HEK293 (cell line): Measurements from ENCODE around the gene HSH2D.

Source experiments
- CTCF ChIA-PET: fragments of 350-600 bp; formaldehyde crosslinking; extraction: SDS; loops from one replicate; lab custom pipeline; 2021; ENCODE audit warnings: antibody characterized with exemption; lab: Yijun Ruan, JAX
- POLR2A ChIA-PET: fragments of 300-600 bp; formaldehyde crosslinking; extraction: SDS; loops from one replicate; lab custom pipeline; 2020; ENCODE audit warnings: antibody characterized with exemption, inconsistent platforms; lab: Yijun Ruan, JAX
- H3K27ac ChIP-seq: fragments of 200-500 bp; sonication (Bioruptor generic); 2 replicates; pipeline ENCODE4 v1.5.1; 2014; ENCODE audit warnings: low read depth, low read length, control low read depth, inconsistent platforms; ENCODE audit errors: extremely low read depth
- H3K36me3 ChIP-seq, 2 experiments: fragments of 200-500 bp in 1 of 2; sonication (Bioruptor generic) in 1 of 2; 1 replicate in 1 of 2; 2 replicates in 1 of 2; pipeline ENCODE4 v1.5.1; 2014 to 2017; ENCODE audit warnings: inconsistent platforms in 2 of 2, low read length in 2 of 2; ENCODE audit not compliant: control insufficient read depth in 2 of 2, insufficient read depth in 1 of 2
- H3K4me1 ChIP-seq: fragments of 200-500 bp; sonication (Bioruptor generic); 2 replicates; pipeline ENCODE4 v1.5.1; 2014; ENCODE audit warnings: mild to moderate bottlenecking, low read length, inconsistent platforms; ENCODE audit not compliant: control insufficient read depth, insufficient read depth
- H3K4me3 ChIP-seq: 2 replicates; pipeline ENCODE4 v1.5.1; 2011; ENCODE audit warnings: low read depth, mild to moderate bottlenecking, control low read depth, low read length, moderate library complexity
- H3K9me3 ChIP-seq: fragments of 200-500 bp; sonication (Bioruptor generic); 2 replicates; pipeline ENCODE4 v1.5.1; 2014; ENCODE audit warnings: low read depth, low read length, inconsistent platforms; ENCODE audit not compliant: control insufficient read depth, insufficient read depth
- CTCF ChIP-seq: fragments of 450-650 bp; formaldehyde crosslinking; IDR thresholded peaks from 2 replicates; pipeline ENCODE4 v1.5.1; 2016; ENCODE audit warnings: missing biosample characterization, missing genetic modification characterization
- EGR2 ChIP-seq: fragments of 450-650 bp; formaldehyde crosslinking; IDR thresholded peaks from 2 replicates; pipeline ENCODE4 v1.5.1; 2016; ENCODE audit warnings: low read depth, missing biosample characterization, missing genetic modification characterization
- HOXC10 ChIP-seq: sonication (generic); formaldehyde crosslinking; IDR thresholded peaks from 2 replicates; pipeline ENCODE4 v1.8.1; 2023; ENCODE audit warnings: mild to moderate bottlenecking, missing genetic modification reagents
- SP2 ChIP-seq: fragments of 450-650 bp; formaldehyde crosslinking; IDR thresholded peaks from 2 replicates; pipeline ENCODE4 v1.5.1; 2016; ENCODE audit warnings: missing biosample characterization, missing genetic modification characterization
- SP3 ChIP-seq: fragments of 450-650 bp; formaldehyde crosslinking; IDR thresholded peaks from 2 replicates; pipeline ENCODE4 v1.5.1; 2016; ENCODE audit warnings: missing biosample characterization, missing genetic modification characterization
- SP7 ChIP-seq: fragments of 450-650 bp; formaldehyde crosslinking; IDR thresholded peaks from 2 replicates; pipeline ENCODE4 v1.5.1; 2016; ENCODE audit warnings: missing biosample characterization, missing genetic modification characterization
- YY1 ChIP-seq: fragments of 450-650 bp; formaldehyde crosslinking; IDR thresholded peaks from 2 replicates; pipeline ENCODE4 v1.5.1; 2018; ENCODE audit warnings: missing biosample characterization, missing genetic modification characterization
- ZBTB8A ChIP-seq: fragments of 450-650 bp; formaldehyde crosslinking; IDR thresholded peaks from 2 replicates; pipeline ENCODE4 v1.5.1; 2016; ENCODE audit warnings: missing biosample characterization, missing genetic modification characterization
- ZFHX2 ChIP-seq: fragments of 450-650 bp; formaldehyde crosslinking; conservative IDR thresholded peaks from 2 replicates; pipeline ENCODE4 v1.5.1; 2016; ENCODE audit warnings: missing biosample characterization, missing genetic modification characterization
- ZNF335 ChIP-seq: fragments of 450-650 bp; formaldehyde crosslinking; conservative IDR thresholded peaks from 2 replicates; pipeline ENCODE4 v1.5.1; 2016; ENCODE audit warnings: missing biosample characterization, missing genetic modification characterization
- ZNF394 ChIP-seq: fragments of 450-650 bp; formaldehyde crosslinking; IDR thresholded peaks from 2 replicates; pipeline ENCODE4 v1.5.1; 2016; ENCODE audit warnings: missing biosample characterization, missing genetic modification characterization, mild to moderate bottlenecking, moderate library complexity, borderline replicate concordance
- ZNF558 ChIP-seq: fragments of 450-650 bp; formaldehyde crosslinking; IDR thresholded peaks from 2 replicates; pipeline ENCODE4 v1.5.1; 2016; ENCODE audit warnings: missing biosample characterization, missing genetic modification characterization
- ZNF580 ChIP-seq: fragments of 450-650 bp; formaldehyde crosslinking; IDR thresholded peaks from 2 replicates; pipeline ENCODE4 v1.5.1; 2016; ENCODE audit warnings: missing biosample characterization, missing genetic modification characterization
- ZNF664 ChIP-seq: fragments of 450-650 bp; formaldehyde crosslinking; IDR thresholded peaks from 2 replicates; pipeline ENCODE4 v1.5.1; 2016; ENCODE audit warnings: missing biosample characterization, missing genetic modification characterization
- ZNF670 ChIP-seq: fragments of 450-650 bp; formaldehyde crosslinking; IDR thresholded peaks from 2 replicates; pipeline ENCODE4 v1.5.1; 2016; ENCODE audit warnings: missing biosample characterization, missing genetic modification characterization, low read depth
- ZNF677 ChIP-seq: fragments of 450-650 bp; IDR thresholded peaks from 2 replicates; pipeline ENCODE4 v1.5.0; 2018; ENCODE audit warnings: missing biosample characterization, mild to moderate bottlenecking, missing genetic modification characterization, moderate library complexity
- ZNF777 ChIP-seq: fragments of 450-650 bp; formaldehyde crosslinking; IDR thresholded peaks from 2 replicates; pipeline ENCODE4 v1.5.1; 2017; ENCODE audit warnings: missing biosample characterization, missing genetic modification characterization, borderline replicate concordance
- ZXDB ChIP-seq: fragments of 450-650 bp; formaldehyde crosslinking; IDR thresholded peaks from 2 replicates; pipeline ENCODE4 v1.5.1; 2016; ENCODE audit warnings: missing biosample characterization, missing genetic modification characterization
- TF ChIP-seq, protein P1 (sequence below): fragments of 450-650 bp; IDR thresholded peaks from 2 replicates; pipeline ENCODE4 v1.5.1; 2018; ENCODE audit warnings: missing biosample characterization, mild to moderate bottlenecking, missing genetic modification characterization
- TF ChIP-seq, protein P2 (sequence below): IDR thresholded peaks from 2 replicates; pipeline ENCODE4 v1.6.1; 2011; ENCODE audit warnings: mild to moderate bottlenecking, low read depth, low read length, borderline replicate concordance
- TF ChIP-seq, protein P3 (sequence below): fragments of 450-650 bp; formaldehyde crosslinking; optimal IDR thresholded peaks from 2 replicates; pipeline ENCODE3; 2016; ENCODE audit warnings: missing biosample characterization, mild to moderate bottlenecking, missing genetic modification characterization
- TF ChIP-seq, protein P4 (sequence below): fragments of 450-650 bp; formaldehyde crosslinking; IDR thresholded peaks from 2 replicates; pipeline ENCODE4 v1.5.1; 2017; ENCODE audit warnings: missing biosample characterization, missing genetic modification characterization

Gene HSH2D

GRCh38 chr19:16185123-16185767, 41.8 kb downstream of the HSH2D start, which contains the start of gene FAM32A (continued):
- TF ChIP-seq, protein P1, sequence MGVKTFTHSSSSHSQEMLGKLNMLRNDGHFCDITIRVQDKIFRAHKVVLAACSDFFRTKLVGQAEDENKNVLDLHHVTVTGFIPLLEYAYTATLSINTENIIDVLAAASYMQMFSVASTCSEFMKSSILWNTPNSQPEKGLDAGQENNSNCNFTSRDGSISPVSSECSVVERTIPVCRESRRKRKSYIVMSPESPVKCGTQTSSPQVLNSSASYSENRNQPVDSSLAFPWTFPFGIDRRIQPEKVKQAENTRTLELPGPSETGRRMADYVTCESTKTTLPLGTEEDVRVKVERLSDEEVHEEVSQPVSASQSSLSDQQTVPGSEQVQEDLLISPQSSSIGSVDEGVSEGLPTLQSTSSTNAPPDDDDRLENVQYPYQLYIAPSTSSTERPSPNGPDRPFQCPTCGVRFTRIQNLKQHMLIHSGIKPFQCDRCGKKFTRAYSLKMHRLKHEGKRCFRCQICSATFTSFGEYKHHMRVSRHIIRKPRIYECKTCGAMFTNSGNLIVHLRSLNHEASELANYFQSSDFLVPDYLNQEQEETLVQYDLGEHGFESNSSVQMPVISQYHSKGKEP (tag by site-specific recombination): no peak
- TF ChIP-seq, protein P2, sequence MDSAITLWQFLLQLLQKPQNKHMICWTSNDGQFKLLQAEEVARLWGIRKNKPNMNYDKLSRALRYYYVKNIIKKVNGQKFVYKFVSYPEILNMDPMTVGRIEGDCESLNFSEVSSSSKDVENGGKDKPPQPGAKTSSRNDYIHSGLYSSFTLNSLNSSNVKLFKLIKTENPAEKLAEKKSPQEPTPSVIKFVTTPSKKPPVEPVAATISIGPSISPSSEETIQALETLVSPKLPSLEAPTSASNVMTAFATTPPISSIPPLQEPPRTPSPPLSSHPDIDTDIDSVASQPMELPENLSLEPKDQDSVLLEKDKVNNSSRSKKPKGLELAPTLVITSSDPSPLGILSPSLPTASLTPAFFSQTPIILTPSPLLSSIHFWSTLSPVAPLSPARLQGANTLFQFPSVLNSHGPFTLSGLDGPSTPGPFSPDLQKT: peak; percentile 98
- TF ChIP-seq ZNF777: no peak
- peak; percentile 84 for TF ChIP-seq SP3 (tag by site-specific recombination)
- peak; percentile 84 for TF ChIP-seq ZNF580 (tag by site-specific recombination)
- TF ChIP-seq, protein P3, sequence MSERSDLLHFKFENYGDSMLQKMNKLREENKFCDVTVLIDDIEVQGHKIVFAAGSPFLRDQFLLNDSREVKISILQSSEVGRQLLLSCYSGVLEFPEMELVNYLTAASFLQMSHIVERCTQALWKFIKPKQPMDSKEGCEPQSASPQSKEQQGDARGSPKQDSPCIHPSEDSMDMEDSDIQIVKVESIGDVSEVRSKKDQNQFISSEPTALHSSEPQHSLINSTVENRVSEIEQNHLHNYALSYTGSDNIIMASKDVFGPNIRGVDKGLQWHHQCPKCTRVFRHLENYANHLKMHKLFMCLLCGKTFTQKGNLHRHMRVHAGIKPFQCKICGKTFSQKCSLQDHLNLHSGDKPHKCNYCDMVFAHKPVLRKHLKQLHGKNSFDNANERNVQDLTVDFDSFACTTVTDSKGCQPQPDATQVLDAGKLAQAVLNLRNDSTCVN (tag by site-specific recombination): peak; percentile 11
- peak; percentile 90 for TF ChIP-seq ZNF335 (tag by site-specific recombination)
- peak; percentile 68 for TF ChIP-seq ZBTB8A (tag by site-specific recombination)
- TF ChIP-seq YY1 (tag by site-specific recombination): peak; percentile 93
- peak; percentile 85; the same call in 1 of the 2 replicates for TF ChIP-seq HOXC10 (CRISPR knock-in tag)
- TF ChIP-seq, protein P4, sequence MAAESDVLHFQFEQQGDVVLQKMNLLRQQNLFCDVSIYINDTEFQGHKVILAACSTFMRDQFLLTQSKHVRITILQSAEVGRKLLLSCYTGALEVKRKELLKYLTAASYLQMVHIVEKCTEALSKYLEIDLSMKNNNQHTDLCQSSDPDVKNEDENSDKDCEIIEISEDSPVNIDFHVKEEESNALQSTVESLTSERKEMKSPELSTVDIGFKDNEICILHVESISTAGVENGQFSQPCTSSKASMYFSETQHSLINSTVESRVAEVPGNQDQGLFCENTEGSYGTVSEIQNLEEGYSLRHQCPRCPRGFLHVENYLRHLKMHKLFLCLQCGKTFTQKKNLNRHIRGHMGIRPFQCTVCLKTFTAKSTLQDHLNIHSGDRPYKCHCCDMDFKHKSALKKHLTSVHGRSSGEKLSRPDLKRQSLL (tag by site-specific recombination): peak; percentile 64; the same call in 1 of the 2 replicates
- 0 out of 2 replicates have a peak, but pooled peaks have one; percentile 49 for TF ChIP-seq ZXDB
- peak; percentile 42; the same call in 1 of the 2 replicates for TF ChIP-seq ZNF394
- peak; percentile 35; the same call in 1 of the 2 replicates for TF ChIP-seq ZFHX2
- peak; percentile 99 for TF ChIP-seq SP2 (tag by site-specific recombination)
- TF ChIP-seq SP7: 0 out of 2 replicates have a peak, but pooled peaks have one; percentile 31
- TF ChIP-seq ZNF558 (tag by site-specific recombination): no peak
- no peak for TF ChIP-seq ZNF670 (tag by site-specific recombination)
- TF ChIP-seq EGR2: 0 out of 2 replicates have a peak, but pooled peaks have one; percentile 31

GRCh38 chr19:16185768-16186123, 42.3 kb downstream of the HSH2D start:
- TF ChIP-seq ZNF664 (tag by site-specific recombination) (no peak), CTCF (peak; percentile 63), ZNF335 (tag by site-specific recombination) (peak; percentile 5; the same call in 1 of the 2 replicates), ZNF677 (tag by site-specific recombination) (no peak)
- peak overlapping the region; percentile 48 for H3K27ac ChIP-seq
- H3K4me1 ChIP-seq: no peaks in the 10 kb centered on the region
- ChIA-PET POLR2A (interaction anchor here (0.6 to 1.9 kb wide), 7 partner anchors 8 to 176 kb away, joined by 3 to 27 read pairs (median 5); partner anchors contain the start of genes AP1M1, RAB8A and TPM4), CTCF (interaction anchor here (0.6 to 2.0 kb wide), 13 partner anchors 8 to 1613 kb away, joined by 3 to 18 read pairs (median 4); partner anchors contain the start of gene AP1M1)
- peaks cover 6 to 35% of the 10 kb centered on the region in 2 experiments for H3K36me3 ChIP-seq
- no peaks in the 10 kb centered on the region for H3K9me3 ChIP-seq
- peak overlapping the region; percentile 79 for H3K4me3 ChIP-seq
